Stimulated activated CD4-positive, alpha-beta T cell treated with anti-CD3 and anti-CD28 coated beads, Interleukin-15, amount 100 ng/mL, for 24 hours (primary cell): ENCODE data around the gene PPIL6.

Source experiments
- DNase-seq: peaks from one replicate; pipeline ENCODE4 v3.0.0-alpha.2; 2020

The PPIL6 gene

GRCh38 chr6:109440331-109441068 lies at the start of gene PPIL6, which contains the start of gene SMPD2:
Gene PPIL6, minus strand, starts transcription at chr6:109440628. Its CDS starts 38 bp downstream, at chr6:109440590.
Gene SMPD2, plus strand, starts transcription at chr6:109440724. Its CDS starts 398 bp downstream, at chr6:109441122.
- DNase-seq: peak; percentile 82

- no peak for DNase-seq
Observed at GRCh38 chr6:109488001-109488400, 47.6 kb upstream of the PPIL6 start.

GRCh38 chr6:109486068-109486467 lies 45.6 kb upstream of the PPIL6 start:
- no peak for DNase-seq

DNA sequence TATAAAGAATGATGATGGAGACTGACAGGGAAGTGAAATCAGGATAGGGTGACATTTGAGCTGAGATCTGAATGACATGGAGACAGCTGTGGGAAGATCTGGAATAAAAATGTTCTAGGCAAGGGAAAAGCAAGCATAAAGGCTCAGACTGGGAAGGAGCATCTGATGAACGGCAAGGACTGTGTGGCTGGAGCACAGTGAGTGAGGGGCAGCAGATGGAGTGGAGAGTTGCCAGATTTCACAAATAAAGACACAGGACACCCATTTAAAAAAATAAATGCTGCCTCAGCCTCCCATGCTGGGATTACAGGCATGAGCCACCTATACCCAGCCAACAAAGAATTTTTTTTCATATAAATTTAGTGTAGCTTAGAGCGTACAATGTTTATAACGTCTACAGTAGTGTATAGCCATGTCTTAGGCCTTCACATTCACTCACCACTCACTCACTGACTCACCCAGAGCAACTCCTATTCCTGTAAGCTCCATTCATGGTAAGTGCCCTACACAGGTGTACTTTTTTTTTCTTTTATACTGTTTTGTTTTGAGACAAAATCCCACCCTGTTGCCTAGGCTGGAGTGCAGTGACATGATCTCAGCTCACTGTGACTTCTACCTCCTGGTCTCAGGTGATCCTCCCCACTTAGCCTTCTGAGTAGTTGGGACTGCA lies 45.0 kb upstream of the PPIL6 start:
- no peak for DNase-seq

DNA sequence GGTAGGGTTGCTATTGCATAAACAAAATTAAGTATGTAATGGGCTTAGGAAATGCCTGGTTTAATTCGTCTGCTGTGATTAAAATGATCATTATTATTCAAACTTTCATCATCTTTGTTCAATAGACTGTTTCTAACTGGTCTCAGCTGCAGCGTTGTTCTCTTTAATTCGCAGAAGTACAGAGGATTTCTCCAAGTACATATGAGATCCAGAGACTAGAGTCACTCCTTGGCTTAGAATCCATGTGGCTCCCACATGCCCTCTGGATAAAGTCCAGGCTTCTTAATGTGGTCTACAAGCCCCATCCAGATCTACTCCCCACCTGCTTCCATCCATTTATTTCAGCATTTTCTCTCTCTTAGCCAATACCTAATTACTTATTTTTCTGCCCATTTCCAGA lies 43.7 kb upstream of the PPIL6 start:
- DNase-seq: no peak

DNA sequence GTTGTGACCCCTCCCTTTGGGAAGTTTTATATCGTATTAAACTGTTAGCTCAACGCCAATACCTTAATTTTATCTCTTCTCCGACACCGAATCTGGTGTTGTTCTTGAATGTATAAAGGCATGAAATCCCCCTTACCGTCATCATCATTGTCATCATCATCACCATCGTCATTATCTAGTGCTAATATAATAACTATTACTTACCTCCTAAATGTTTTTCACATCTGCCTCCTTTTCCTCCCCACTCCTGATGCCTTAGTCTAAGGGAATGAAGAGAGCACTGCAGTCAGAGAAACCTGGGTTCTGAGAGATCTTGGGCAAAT lies 43.3 kb upstream of the PPIL6 start:
- no peak for DNase-seq

DNA sequence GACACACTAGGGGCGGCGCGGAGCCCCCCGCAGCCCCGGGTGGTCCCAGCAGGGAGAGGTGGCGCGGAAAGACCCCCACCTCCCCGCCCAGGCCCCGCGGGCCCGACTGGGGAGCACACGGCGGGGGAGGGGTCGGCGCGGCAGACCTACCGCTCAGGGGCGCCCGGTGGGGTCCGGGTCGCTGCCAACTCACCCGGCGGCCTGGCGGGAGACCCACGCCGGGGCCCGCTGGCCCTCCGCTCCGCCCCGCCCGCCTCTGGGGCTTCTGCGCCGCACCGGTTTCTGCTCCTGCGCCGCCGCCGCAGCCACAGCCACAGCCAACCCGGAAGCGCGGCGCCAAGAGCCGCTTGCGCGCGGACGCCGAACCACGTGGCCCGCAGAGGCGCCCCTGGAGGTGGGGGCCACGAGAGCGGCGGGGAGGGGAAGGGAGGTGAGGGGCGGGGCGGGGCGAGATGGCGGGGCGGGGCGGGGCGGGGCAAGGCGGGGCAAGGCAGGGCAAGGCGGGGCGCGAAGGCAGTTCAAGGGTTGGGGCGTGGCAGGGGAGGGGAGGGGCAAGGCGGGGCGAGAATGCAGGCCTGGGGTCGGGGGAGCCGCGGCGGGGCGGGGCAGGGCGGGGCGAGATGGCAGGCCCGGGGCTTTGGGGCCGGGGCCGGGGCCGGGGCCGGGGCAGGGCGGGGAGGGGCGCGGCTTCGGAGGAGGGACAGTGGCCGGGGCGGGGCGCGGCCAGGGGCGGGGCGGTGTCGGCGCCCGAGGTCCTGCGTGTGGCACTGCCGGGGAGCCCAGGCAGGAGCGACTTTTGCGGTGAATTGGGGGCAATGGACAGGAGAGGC lies 42.7 kb upstream of the PPIL6 start, which contains the start of gene ZBTB24:
TSS of gene ZBTB24 (minus strand) at position 315 of the 830 bp plus-strand sequence. CDS start 1,193 bp downstream, outside the sequence.
- peak; percentile 93 for DNase-seq

DNA sequence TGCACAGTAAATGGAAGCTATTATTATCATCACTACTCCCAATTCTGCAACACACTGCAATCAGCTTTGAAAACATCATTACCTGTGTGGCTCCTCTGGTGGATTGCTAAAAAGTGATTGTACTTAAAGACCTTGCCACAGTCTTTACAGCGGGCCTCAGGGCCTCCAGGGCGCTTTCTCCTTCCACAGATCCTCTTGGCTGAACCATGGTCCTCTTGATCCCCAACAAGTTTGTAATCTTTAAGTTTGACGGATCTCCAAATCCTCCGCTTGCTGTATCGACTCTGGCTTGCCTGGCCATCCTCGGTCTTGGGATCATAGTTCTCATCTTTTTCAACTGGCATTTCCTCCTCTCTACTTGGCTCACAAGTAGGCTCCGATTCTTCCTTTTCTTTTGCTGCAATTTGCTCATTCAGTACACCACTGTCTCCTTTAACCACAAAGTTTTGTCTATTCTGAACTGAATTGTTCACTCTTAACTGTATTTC lies 40.6 kb upstream of the PPIL6 start:
- no peak for DNase-seq

DNA sequence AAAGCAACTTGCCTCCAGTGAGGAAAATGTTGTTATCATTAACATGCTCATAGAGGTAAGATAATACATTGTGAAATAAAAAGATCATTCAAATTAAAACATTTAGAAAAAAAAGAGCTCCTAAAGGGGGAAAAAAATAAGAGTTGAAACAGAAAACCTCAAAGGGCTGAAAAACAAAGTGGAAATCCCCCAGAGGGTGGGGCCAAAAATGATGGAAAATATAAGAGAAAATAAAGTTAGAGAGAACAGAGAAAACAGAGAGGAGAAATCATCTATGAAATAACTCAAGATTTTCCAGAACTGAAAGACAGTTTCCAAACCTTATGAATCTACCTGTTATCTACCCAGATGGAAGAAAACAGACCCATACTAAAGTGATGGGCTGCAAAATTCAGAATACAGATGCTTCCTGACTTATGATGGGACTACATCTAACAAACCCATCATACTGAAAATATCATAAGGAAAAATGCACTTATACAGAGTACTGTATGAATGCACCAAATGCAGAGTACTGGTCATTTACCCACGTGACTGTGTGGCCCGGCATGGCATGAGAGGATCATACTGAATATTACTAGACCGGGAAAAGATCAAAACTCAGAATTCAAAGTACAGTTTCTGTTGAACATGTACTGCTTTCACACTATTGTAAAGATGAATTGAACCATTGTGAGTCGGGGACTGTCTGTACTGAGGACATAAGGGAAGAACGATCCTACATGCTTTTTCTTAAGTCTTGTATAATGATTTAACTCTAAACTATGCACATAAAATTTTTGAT lies 38.6 kb upstream of the PPIL6 start:
- DNase-seq: peak; percentile 37

DNA sequence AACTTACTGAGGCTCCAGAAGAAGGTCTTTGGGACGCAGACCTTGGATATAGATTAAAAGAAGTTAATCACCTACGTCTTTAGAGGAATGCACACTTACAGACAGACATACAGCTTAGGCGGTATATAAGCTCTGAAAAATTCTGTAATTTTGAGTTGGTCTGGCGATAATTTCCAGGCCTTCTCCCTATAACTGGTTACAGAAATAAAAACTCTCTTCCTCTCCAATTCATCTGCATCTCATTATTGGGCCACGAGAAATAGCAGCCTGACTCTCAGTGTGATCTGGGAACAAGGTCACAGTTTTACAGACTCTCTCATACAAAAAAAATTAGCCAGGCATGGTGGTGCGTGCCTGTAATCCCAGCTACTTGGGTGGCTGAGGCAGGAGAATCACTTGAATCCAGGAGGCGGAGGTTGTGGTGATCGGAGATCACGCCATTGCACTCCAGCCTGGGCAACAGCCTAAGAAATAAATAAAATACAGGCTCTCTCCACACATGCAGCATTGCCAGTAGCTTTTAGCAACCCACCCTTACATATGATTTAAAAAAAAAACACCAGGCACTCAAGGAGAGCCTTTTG lies 37.9 kb upstream of the PPIL6 start:
- no peak for DNase-seq

DNA sequence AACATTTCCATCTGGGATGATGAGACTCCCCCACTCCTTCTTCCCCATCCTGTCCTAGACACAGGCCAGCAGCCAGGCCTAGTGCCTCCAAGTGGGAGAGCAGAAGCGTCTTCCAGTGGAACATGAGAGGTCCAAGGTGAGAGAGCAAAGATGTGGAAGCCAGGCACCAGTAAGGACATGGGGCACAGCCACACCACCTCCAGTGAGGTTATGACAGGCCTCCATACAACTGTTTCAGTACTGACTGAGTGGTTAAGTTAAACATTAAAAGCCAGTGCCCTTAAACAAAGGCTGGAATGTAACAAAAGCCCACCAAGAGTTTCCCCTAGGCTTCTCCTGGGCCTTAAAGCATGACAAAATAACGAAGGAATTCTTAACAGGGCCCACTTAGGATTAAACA lies 37.3 kb upstream of the PPIL6 start:
- no peak for DNase-seq

GRCh38 chr6:109477184-109477583 lies 36.8 kb upstream of the PPIL6 start:
- DNase-seq: no peak

- DNase-seq: no peak
Observed at GRCh38 chr6:109475625-109476024, 35.2 kb upstream of the PPIL6 start.

DNA sequence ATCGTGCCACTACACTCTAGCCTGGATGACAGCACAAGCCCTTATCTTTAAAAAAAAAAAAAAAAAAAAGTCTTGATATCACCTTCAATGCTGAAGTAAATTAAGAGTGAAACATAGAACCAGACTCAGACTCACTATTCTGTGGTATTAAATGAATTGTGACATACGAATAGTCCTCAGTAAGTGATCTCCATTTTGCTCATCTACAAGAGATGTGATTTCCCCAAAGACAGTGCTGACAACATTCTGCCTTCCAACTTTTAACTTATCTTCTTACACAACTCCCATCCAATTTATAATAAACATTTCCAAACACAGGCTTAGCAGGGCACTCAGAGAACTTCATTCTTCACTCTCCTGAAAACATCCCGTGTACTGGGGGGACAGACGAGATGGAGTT lies 34.6 kb upstream of the PPIL6 start:
- no peak for DNase-seq

DNA sequence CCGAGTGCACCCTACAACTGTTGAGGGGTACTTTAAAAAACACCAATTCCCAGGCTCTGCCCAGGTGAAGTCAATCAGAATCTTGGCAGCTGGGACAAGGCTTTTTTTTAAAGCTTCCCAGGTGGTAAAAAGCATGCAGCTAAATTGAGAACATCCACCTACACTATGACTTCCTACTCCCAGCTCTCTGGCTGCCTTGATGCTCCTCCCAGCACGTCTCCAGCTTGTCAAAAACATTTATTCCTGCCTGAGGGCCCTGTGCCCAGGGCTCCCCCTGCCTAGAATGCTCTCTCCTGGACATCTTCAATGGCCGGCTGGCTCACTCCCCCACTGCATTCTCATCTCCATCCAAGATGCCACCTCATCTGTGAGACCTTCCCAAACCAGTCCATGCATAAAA lies 32.7 kb upstream of the PPIL6 start:
- no peak for DNase-seq

GRCh38 chr6:109472132-109472995 lies 31.9 kb upstream of the PPIL6 start:
- DNase-seq: no peak

- no peak for DNase-seq
Observed at GRCh38 chr6:109471105-109471810, 30.8 kb upstream of the PPIL6 start.

DNA sequence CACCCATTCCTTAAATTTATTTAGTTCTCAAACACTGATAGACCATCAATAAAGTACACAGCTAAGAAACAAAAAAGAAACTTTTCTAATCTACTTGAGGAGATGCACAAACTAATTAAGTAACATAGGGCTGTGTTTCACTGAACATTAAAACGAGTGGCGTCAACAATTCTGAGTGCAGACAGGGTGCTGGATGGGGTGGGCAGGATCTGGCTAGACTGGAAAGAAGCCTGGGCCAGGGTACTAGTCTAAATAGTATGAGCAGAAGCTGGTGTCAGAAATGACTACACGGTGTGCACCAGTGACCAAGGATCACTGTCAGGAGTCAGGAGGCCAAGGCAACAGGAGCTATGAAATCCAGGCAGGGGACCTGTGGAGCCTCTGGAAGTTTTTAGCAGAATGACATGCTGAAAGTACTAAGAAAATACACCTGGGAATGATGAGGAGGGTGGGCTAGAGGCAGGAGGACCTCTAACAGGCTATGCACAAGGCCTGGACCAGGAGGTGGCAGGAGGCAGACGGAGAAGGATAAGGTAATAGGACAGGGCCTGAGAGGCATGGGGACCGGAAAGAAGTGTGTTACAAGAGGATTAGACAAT lies 29.3 kb upstream of the PPIL6 start:
- DNase-seq: no peak

- no peak for DNase-seq
Observed at GRCh38 chr6:109467696-109468095, 27.3 kb upstream of the PPIL6 start.
